GM21576 (cell line): ENCODE measurements around the gene MAP2K3.

Experiments used
- ATAC-seq: cut with Tn5 transposase; IDR thresholded peaks from one replicate; pipeline ENCODE4 v1.9.1; 2021; ENCODE audit warnings: mild to moderate bottlenecking, moderate library complexity; ENCODE audit not compliant: unreplicated experiment

The MAP2K3 gene

GRCh38 chr17:21252796-21253645 is 31.5 kb upstream of the MAP2K3 start, which contains the start of gene NATD1:
NATD1 (minus strand) TSS chr17:21253410; CDS start chr17:21253264, 146 bp downstream.
- peak; percentile 65 for ATAC-seq

- no peak for ATAC-seq
These were observed 30.7 kb upstream of the MAP2K3 start for GRCh38 chr17:21253646-21254441.

GRCh38 chr17:21258593-21258992 is 25.9 kb upstream of the MAP2K3 start:
- no peak for ATAC-seq

DNA sequence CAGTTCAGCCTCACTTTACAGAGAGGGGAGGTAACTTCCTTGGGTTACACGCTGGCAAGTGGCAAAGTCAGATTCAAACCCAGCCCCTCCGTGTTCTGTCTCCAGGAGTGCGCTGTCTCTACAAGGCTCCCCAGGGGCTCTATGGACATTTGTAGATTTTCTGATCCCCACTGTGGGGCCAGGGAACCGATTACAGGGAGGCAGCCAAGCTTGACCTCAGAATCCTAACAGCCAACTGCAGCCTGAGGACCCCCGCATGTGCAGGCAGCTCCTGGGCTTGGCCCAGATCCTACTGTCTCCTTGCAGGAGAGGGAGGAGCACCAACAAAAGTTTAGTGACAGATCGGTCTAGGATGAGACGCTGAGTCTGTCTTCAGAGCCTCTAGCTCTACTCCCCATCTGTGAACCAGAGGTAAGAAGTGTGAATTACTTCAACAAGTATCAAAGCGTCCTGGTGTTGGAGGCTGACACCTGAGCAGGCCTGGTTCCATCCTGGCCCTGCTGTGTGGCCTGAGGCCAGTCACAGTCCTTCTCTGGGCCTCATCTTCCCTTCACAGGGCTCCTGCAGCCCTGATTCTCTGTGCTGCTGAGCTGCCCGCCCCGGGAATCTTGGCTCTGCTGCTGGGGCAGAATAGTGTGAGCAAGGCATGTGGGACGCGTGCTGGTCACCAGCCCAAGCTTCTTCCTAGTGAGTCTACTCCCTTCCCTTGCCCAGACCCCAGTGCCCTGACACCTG is 22.1 kb upstream of the MAP2K3 start:
- no peak for ATAC-seq

DNA sequence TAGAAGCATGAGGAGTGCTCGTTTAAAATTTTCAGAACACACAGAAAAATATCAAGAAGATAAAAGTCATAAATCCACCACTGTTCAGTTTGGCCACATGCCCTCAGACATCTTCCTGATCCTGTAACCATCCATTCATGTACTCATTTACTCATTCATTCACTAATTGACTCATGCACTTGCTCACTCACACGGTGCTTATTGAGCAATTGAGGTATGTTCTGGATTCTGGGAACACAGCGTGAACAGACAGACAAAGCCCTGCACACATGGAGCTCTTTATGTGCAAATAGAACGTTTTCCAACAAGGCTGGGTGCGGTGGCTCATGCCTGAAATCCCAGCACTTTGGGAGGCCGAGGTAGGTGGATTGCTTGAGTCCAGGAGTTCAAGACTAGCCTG is 21.1 kb upstream of the MAP2K3 start:
- ATAC-seq, result no peak

- no peak for ATAC-seq
These were observed 15.8 kb upstream of the MAP2K3 start for GRCh38 chr17:21268596-21269188.

DNA sequence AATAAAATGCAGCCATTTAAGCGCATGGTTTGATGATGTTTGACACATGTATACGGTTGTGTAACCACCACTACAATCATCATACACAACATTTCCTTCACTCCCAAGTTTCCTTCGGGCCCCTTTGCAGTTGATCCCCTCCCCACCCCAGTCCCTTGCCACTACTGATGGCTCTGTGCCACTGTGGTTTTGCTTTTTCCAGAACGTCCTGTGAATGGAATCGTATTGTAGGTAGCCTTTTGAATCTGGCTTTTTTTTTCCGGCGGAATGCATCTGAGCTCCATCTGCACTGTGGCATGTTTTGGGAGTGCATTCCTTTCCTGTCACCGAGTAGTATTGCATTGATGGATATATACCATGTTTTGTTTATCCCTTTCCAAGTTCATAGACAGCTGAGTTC is 15.1 kb upstream of the MAP2K3 start:
- ATAC-seq, result no peak

DNA sequence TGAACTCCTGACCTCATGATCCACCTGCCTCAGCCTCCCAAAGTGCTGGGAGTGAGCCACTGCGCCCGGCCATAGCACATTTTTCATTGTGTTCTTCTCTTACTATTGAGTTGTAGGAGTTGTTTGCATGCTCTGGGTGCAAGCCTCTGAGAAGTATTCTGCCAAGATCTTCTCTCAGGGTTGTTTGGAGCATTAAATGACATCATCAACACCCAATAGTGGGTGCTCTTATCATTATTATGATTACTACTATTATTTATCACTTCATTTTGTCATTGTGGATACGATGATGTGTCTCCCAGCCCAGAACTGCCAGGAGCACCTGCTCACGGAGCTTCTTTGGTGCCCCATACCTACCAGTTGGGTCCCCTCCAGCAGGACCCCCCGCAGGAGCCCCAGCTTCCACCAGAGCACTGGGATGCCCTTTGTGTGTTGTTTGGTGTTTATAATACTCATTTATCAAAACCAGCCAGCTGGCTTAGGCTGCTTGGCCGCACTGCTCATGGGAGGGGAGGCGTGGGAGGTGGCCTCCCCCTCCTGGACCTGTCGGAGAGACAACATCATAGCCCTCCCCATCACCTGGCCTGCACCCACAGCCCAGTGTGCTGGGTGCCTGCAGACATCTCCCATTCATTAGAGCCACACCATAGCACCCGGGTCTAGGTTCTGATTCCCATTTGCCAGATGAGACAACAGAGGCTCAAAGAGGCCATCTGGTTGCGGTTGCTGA is 12.9 kb upstream of the MAP2K3 start:
- no peak for ATAC-seq

- no peak for ATAC-seq
These were observed 12.3 kb upstream of the MAP2K3 start for GRCh38 chr17:21272250-21272649.

DNA sequence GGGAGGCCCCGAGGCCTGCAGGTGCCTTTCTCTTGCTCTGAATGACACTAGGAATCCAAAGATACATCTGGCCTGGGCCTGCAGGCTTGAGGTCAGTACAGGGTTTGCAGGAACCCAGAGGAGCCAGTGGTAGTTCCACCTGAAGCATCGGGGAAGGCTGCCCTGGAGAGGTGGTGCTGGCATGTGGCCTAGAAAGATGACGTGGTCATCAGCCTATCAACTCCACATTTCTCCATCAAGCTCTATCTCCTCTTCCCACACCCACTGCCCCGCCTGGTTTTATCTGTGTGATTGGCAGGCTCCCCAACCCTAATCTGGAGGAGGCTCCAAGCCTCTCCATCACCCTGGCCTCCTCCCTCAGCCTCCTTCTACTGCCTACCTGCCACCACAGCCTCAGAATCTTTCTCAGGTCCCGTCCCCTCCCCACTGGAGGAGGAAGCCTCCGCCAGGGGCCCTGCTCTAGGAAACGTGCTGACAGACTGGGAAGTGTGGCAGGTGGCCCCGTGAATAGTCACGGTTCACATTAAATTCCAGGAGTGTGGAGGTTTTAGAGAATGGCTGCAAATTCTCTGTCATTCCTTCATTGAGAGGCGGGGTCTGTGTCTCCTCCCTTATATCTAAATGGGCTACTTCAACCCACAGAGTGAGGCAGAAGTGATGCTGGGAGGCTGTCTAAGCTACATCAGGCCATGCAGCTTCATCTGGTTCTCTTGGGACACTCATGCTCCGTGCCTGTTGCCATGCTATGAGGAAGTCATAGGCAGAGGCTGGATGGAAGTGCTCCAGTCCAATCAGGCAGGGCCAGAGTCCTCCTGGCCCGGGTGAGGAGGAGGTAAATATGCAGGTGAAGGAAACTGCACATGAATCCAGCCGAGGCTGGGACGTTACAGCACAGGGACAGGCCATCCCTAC is 11.4 kb upstream of the MAP2K3 start:
- ATAC-seq, result no peak

GRCh38 chr17:21275047-21275578 is 9.4 kb upstream of the MAP2K3 start:
- no peak for ATAC-seq

DNA sequence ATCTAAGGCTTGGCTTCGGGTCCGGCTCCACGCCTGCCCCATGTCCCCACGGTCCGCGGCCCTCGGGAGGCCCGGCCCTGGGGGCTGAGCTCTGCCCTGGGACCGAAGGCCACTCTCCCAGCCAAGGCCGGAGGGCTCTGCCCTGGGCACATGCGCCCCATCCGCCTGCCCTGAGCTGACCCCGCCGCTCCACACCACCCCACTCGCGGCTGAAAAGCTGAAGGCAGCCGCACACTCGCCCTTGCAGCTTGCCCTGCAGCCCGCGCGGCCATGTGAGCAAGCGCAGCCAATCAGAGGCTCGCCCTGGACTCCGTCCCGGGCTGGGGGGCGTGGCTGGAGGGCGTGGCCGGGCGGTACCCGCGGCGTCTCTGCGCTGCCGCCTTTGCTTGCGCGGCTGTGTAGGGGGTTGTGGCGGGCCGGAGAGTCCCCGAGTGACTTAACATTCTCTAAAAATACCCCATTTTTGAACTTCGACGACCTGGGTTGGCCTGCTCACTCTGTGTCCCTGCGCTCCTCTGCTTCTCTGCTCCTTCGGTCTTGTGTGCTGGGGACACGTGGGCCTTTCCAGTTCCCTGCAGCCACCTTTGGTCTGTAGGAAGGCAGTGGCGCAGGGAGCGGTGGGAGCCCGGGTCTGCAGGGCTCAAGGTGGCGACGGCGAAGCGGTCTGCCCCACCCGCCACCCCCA is 8.8 kb upstream of the MAP2K3 start:
- ATAC-seq, result peak; percentile 87

- ATAC-seq, result no peak
These were observed 8.3 kb upstream of the MAP2K3 start for GRCh38 chr17:21276264-21276588.

- no peak for ATAC-seq
These were observed 7.2 kb upstream of the MAP2K3 start for GRCh38 chr17:21277332-21277731.

DNA sequence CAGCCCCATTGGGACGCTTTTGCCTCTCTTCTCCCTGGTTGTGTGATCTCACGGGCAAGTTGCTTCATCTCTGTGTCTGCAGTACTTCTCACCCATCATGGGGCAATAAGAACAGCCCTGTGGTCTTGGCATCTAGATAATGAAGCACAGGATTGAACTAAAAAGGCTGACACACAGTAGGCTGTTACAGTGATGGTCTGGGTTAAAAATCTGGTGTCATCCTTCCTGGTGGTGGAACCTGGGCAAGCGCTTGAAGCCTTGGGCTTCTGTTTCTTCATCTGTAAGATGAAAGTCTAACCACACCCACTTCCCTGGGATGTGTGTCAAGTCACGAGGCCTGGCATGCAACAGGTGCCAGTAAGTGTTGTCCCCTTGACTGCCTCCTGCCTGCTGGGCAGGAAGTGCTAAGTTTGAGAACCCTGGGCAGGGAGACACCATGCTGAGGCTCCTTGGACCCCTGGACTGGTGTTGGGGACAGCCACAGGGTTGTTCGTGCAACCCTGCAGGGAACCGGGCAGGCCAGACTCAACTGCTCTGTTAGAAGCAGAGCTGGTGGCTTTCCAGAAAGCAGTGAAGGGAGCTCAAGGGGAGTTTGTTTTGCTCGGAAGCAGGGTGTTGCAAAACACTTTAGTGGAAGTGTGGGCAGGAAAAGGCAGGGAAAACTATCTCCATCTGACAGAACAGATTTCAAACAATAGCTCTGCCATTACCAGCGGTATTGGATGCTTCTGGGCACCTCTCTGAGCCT is 5.9 kb upstream of the MAP2K3 start:
- no peak for ATAC-seq

DNA sequence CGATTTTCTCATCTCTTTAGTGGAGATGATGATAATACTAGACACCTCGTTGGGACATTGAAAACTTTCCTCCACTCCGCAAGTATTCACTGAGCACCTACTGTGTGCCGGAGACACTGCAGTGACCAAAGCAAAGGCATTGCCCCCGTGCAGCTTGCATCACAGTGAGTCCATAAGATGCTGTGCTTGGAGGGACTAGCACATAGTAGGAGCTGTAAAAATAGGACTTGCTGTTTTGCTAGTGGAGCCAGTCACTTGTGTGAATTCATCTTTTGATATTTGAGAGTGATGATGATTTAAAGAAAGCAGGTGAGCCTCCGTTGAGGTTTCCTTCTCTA is 5.3 kb upstream of the MAP2K3 start:
- ATAC-seq, result no peak

DNA sequence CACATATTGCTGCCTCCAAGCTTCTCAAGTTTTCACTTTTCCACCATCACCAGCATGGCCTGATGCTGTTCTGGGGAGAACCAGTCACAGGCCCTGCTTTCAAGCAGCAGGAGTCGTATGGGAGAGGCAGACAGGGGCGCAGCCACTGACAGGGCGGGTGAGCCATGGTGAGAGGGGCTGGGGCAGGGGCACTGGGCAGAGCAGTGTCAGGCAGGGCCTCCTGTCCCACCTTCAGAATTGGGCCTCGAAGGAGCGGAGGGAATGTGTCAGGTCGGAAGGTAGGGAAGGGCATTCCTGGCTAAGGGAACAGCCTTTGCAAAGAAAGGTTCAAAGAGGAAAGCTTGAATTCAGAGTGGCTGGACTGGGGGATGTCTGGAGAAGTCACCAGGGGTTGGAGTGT is 4.9 kb upstream of the MAP2K3 start:
- ATAC-seq, result no peak

- no peak for ATAC-seq
These were observed 4.4 kb upstream of the MAP2K3 start for GRCh38 chr17:21280081-21280518.
